Mammary epithelial cell (primary cell): ENCODE results near the gene CES5A.

ENCODE experiments used
- EZH2 ChIP-seq: IDR thresholded peaks from 2 replicates; pipeline ENCODE4 v1.6.1; 2012; ENCODE audit warnings: low read length, inconsistent platforms, borderline replicate concordance
- TF ChIP-seq, protein P1 (sequence below), 2 donors: IDR thresholded peaks in 1 of 2; conservative IDR thresholded peaks in 1 of 2; 2 replicates each; pipeline ENCODE4 v1.5.1; 2011 to 2012; ENCODE audit warnings: inconsistent platforms in 2 of 2, low read length in 2 of 2, mild to moderate bottlenecking in 2 of 2, control low read depth in 1 of 2, low read depth in 1 of 2; ENCODE audit not compliant: insufficient read depth in 1 of 2; ENCODE audit errors: extremely low read depth in 1 of 2

DNA sequence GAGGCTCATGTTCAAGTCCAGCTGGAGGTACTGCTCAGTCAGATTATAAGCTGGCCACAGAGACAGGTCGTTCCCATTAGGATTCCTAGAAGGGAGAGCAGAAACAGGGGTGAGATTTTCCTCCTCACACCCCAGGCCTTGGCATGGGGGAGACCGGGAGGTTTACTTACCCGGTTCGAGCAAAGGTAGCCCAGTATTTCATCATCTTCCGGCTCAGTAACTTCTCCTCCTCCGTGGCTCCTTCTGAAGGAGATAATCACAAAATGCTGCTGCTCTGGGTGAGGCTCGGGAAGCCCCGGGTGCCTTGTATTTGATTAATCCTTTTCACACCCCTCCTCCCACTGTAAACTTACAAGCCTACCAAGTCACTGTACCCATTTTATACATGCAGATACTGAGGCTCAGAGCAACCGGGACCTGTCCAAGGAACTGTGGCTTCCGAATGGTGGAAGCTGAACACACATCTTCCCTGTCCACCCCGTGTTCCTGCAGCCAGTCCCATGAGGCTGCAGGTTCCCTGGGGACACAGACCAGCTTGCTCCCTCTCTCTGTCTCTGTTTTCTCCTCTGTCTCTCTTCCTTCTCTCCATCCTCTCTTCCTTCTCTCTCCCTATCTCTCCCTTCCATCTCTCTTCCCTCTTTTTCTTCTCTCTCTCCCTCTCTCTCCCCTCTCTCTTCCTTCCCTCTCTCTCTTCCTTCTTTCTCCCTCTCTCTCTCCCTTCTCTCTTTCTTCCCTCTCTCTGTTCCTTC is 28.4 kb downstream of the CES5A start:
- TF ChIP-seq, protein P1, sequence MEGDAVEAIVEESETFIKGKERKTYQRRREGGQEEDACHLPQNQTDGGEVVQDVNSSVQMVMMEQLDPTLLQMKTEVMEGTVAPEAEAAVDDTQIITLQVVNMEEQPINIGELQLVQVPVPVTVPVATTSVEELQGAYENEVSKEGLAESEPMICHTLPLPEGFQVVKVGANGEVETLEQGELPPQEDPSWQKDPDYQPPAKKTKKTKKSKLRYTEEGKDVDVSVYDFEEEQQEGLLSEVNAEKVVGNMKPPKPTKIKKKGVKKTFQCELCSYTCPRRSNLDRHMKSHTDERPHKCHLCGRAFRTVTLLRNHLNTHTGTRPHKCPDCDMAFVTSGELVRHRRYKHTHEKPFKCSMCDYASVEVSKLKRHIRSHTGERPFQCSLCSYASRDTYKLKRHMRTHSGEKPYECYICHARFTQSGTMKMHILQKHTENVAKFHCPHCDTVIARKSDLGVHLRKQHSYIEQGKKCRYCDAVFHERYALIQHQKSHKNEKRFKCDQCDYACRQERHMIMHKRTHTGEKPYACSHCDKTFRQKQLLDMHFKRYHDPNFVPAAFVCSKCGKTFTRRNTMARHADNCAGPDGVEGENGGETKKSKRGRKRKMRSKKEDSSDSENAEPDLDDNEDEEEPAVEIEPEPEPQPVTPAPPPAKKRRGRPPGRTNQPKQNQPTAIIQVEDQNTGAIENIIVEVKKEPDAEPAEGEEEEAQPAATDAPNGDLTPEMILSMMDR (conservative IDR thresholded peaks at IDR 0.05 in 1 of 2, IDR thresholded peaks at IDR 0.05 in 1 of 2; ENCODE audit: extremely low read depth in 1 of 2, insufficient read depth in 1 of 2, low read depth in 1 of 2, low read length in 2 of 2): no peak
- TF ChIP-seq EZH2: no peak
